ENCODE data around the gene CHID1. TPM values are rescaled to one million over a fixed set of nuclear protein-coding genes. Genes with fewer than 3 reads are reported as not detected.

The CHID1 gene
- total RNA-seq, 4 donors from 2014 or later: 36.0 to 55.3 (median 46.4) TPM

- no peak overlapping the region for H3K4me3 ChIP-seq
- ATAC-seq: no peak
- no peak overlapping the region for H3K27ac ChIP-seq
- TF ChIP-seq CTCF (IDR thresholded peaks at IDR 0.05) (no peak), EP300 (IDR thresholded peaks at IDR 0.05) (no peak), POLR2A (IDR thresholded peaks at IDR 0.05) (no peak), POLR2AphosphoS5 (IDR thresholded peaks at IDR 0.05) (no peak)
- no peaks in the 10 kb centered on the region for H3K27me3 ChIP-seq
- no peaks in the 10 kb centered on the region for H3K9me3 ChIP-seq
- H3K36me3 ChIP-seq: peaks cover 0 to 57% of the 10 kb centered on the region in 2 donors
- 79% methylated on average over 2 of the region's 17 CpGs; no CpG with 5 or more reads in 1 of the 2 donors for WGBS, 2 donors (ENCODE audit: low coverage in 1 of 2)
- H3K4me1 ChIP-seq: peaks cover 0 to 15% (median 0%) of the 10 kb centered on the region in 3 donors
Measured at GRCh38 chr11:897253-898142, 13.1 kb downstream of the CHID1 start.

- Histone ChIP-seq H3K36me3 (peaks cover 0 to 53% of the 10 kb centered on the region in 2 donors), H3K27ac (no peak overlapping the region), H3K4me1 (peaks cover 0 to 15% (median 0%) of the 10 kb centered on the region in 3 donors), H3K27me3 (no peaks in the 10 kb centered on the region), H3K4me3 (no peak overlapping the region), H3K9me3 (no peaks in the 10 kb centered on the region)
- ATAC-seq: no peak
- TF ChIP-seq POLR2A (IDR thresholded peaks at IDR 0.05): no peak
- no peak for TF ChIP-seq EP300 (IDR thresholded peaks at IDR 0.05)
- no peak for TF ChIP-seq CTCF (IDR thresholded peaks at IDR 0.05)
- no peak for TF ChIP-seq POLR2AphosphoS5 (IDR thresholded peaks at IDR 0.05)
- WGBS, 2 donors (ENCODE audit: low coverage in 1 of 2): 76 to 77% methylated on average over 6 to 9 of the region's 26 CpGs
Measured at GRCh38 chr11:895331-896110, 15.1 kb downstream of the CHID1 start.

GRCh38 chr11:894575-895201 is 15.9 kb downstream of the CHID1 start:
- no peak overlapping the region for H3K4me3 ChIP-seq
- no peak overlapping the region for H3K27ac ChIP-seq
- ATAC-seq: no peak
- WGBS, 2 donors (ENCODE audit: low coverage in 1 of 2): no CpG with 5 or more reads among the region's 12 CpGs
- no peaks in the 10 kb centered on the region for H3K9me3 ChIP-seq
- peaks cover 0 to 15% (median 0%) of the 10 kb centered on the region in 3 donors for H3K4me1 ChIP-seq
- peaks cover 0 to 50% of the 10 kb centered on the region in 2 donors for H3K36me3 ChIP-seq
- no peak for TF ChIP-seq CTCF (IDR thresholded peaks at IDR 0.05)
- TF ChIP-seq POLR2A (IDR thresholded peaks at IDR 0.05): no peak
- TF ChIP-seq POLR2AphosphoS5 (IDR thresholded peaks at IDR 0.05): no peak
- TF ChIP-seq EP300 (IDR thresholded peaks at IDR 0.05): no peak
- no peaks in the 10 kb centered on the region for H3K27me3 ChIP-seq

GRCh38 chr11:893008-893654 is 17.5 kb downstream of the CHID1 start:
- Histone ChIP-seq H3K4me1 (peaks cover 0 to 9% (median 0%) of the 10 kb centered on the region in 3 donors), H3K9me3 (no peaks in the 10 kb centered on the region), H3K4me3 (no peak overlapping the region), H3K36me3 (peaks cover 0 to 42% of the 10 kb centered on the region in 2 donors), H3K27ac (no peak overlapping the region), H3K27me3 (no peaks in the 10 kb centered on the region)
- ATAC-seq: no peak
- no CpG with 5 or more reads among the region's 13 CpGs for WGBS, 2 donors (ENCODE audit: low coverage in 1 of 2)
- TF ChIP-seq POLR2AphosphoS5 (IDR thresholded peaks at IDR 0.05) (no peak), EP300 (IDR thresholded peaks at IDR 0.05) (no peak), POLR2A (IDR thresholded peaks at IDR 0.05) (no peak), CTCF (IDR thresholded peaks at IDR 0.05) (no peak)
